Stimulated activated naive CD4-positive, alpha-beta T cell (primary cell): ENCODE results near the gene TTC21A.
"Not testable (repeated sequence)": the region's sequence is repeated elsewhere in the genome, so short reads cannot be mapped to it uniquely, and the experiment has no call there.

Experiments
- DNase-seq, 6 experiments: peaks; one replicate each; lab custom pipeline; 2025; lab: John Stamatoyannopoulos, UW

The TTC21A gene

DNA sequence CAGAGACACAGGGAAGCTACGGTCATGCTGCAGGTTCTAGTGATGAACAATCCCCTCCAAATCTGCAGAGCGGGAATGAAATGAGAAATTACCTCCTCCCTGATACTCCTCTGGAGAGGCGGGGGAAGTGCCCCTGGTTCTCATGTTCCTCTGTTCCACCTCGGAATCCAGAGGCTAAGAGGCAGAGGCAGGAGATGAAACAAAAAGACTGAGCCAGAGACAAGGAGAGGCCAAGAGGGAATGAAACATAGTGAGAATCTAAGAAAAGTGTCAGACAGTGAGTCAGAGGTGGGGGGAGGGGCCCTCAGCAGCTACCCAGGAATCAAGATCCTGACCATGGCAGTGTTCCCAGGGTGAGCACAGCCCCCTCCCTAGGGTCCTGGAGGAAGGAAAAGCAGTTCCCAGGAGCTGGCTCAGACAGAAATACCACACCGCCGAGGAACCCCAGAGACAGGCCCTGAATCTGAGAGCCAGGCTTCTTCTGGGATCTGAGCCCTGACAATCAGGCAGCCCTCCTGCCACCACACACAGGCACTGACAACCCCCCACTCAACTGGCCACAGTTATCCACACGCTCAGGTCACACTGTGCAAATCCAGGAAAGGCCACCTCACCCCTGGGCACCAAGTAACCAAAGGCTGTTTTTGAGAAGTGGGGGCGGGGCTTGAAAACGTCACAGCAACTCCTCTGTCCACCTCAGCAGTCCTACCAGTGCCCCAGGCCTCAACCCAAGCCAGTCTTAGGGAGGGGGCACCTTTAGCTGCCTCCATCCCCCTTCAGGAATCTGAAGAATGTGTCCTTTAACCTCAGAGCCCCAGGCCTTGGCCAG, 43.5 kb downstream of the TTC21A start:
- peak in 3 of 6 experiments; percentile 29 to 60 (median 55) for DNase-seq

DNA sequence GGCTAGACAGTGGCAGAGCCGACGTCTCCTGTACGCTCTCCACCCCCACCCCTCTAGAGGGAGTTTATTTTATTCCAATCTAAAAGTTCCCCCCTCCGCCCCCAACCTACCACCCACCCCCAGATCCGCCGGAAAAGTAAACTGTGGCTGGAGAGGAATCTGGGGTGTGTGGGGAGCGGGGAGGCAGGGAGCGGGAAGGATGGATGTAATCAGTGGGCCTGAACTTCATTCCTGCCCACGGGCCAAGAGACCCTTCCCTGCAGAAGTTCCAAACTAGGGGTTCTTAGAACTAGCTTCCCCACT, 46.4 kb downstream of the TTC21A start:
- DNase-seq, result no peak

GRCh38 chr3:39154280-39155021, 47.0 kb downstream of the TTC21A start:
- no peak for DNase-seq

DNA sequence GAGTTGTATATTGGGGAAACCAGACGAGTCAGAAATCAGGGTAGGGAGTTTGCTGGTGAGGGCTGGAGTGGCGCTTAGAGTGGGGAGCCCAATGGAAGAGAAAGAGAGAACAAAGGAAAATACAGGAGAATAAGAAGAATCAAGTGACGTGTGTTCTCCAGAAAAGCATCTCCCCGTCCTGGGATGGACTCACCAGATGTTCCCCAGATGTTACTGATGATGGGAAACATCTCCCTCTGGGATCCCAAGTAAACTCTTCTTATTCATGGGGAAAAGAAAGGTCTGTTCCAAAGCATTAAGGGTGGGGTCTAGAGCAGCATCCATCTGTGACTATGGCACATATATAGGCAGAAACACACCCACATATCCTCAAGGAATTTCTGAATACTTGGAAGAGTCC, 48.9 kb downstream of the TTC21A start:
- no peak for DNase-seq

DNA sequence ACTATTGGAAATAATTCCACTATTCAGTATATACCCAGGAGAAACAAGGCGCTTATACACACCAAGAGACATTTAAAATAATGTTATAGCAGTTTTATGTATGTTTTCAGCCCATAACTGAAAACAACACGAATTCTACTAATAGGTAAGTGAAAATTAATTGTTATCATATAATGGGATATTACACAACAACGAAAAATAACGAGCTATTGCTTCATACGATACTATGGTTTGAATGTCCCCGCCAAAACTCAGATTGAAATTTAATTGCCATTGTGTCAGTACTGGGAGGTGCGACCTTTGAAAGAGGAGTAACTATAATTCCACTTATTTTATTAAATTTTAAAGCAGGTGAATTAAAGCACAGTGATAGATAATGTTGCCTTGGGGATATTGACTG, 49.9 kb downstream of the TTC21A start:
- DNase-seq, result no peak

GRCh38 chr3:39158148-39158715, 50.8 kb downstream of the TTC21A start:
- DNase-seq, result no peak

DNA sequence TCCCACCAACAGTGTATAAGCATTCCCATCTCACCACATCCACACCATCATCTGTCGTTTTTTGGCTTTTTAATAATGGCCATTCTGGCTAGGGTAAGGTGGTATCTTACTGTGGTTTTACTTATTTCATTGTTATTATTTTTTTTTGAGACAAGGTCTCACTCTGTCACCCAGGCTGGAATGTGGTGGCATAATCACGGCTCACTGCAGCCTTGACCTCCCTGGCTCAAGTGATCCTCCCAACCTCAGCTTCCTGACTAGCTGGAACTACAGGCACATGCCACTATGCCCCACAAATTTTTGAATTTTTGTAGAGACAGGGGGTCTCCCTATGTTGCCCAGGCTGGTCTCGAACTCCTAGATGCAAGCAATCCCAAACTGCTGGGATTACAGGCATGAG, 56.9 kb downstream of the TTC21A start:
- DNase-seq, result no peak

GRCh38 chr3:39165518-39165917, 58.0 kb downstream of the TTC21A start:
- DNase-seq, result no peak

DNA sequence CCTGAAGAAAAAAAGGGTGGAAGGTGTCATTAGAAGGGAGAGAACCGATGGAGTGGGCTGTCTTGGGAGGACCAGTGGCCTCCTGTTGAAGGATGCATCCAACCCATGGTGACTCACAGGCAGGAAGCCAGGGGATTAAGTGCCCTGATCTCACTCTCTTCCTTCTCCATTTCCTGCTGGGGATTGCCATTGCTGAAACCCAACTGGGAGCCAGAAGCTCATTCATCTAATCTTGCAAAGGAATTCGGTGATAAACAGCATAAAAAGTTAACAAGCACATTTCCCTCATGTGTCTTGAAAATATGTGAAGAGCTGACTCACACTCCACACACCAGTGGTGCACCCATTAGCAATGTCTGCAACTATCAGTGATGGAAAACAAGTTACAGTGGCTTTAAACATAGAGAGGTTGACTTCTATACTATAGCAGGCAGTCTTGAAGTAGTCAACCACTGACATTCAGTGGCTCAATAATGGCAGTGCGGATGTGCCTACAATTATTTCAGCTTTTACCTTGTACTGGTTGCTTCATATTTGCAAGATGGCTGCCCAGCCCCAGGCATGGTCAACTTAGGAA, 58.7 kb downstream of the TTC21A start:
- no peak for DNase-seq

GRCh38 chr3:39166932-39167532, 59.6 kb downstream of the TTC21A start:
- DNase-seq, result no peak

GRCh38 chr3:39168156-39168780, 60.8 kb downstream of the TTC21A start:
- no peak for DNase-seq

DNA sequence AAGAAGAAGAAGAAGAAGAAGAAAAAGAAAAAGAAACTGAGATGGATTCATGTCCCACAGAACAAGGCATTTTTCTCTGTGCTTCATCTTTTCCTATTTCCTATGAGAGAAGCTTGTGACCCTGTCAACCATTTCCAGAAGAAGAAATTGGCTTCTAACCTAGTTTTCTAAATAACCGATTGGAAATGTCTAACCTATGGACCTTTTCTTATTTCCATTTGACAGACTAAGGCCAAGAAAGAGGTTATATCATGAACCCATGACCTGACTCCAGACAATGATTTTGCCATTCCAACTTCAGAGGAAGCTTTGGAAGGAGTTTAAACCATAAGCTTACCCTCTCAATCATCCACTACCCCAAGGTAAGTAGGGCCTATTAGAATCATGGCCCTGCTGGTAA, 62.2 kb downstream of the TTC21A start:
- no peak for DNase-seq

GRCh38 chr3:39170461-39170860, 63.0 kb downstream of the TTC21A start:
- DNase-seq, result no peak

DNA sequence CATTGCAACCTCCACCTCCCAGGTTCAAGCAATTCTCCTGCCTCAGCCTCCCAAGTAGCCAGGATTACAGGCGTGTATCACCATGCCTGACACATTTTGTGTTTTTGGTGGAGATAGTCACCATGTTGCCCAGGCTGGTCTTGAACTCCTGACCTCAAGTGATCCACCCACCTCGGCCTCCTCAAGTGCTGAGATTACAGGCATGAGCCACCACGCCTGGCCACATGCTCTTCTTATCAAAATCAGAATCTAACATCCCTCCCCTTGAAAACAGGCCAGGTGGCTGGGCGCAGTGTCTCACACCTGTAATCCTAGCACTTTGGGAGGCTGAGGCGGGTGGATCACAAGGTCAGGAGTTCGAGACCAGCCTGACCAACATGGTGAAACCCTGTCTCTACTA, 63.4 kb downstream of the TTC21A start:
- DNase-seq, result not testable (repeated sequence)

DNA sequence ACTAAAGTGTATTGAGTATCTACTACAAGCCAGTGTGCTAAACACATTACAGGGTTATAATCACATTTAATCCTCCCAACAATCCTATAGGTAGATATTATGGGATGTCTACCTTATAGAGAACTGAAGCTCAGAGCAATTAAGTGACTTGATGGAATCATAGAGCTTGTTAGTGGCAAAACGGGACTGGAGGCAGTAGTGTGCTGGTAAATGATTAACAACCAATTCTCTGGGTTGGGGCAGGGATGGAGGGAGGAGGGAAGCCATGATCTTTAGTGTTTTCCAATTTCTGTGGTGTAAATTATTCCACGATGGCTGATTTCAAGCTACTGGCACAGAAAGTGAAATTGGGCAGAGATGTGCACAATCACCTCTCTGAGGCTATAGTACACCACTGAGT, 64.4 kb downstream of the TTC21A start:
- DNase-seq, result no peak

- no peak for DNase-seq
Observed at GRCh38 chr3:39173318-39174125, 66.0 kb downstream of the TTC21A start.

GRCh38 chr3:39176025-39176714, 68.7 kb downstream of the TTC21A start:
- DNase-seq, result no peak

DNA sequence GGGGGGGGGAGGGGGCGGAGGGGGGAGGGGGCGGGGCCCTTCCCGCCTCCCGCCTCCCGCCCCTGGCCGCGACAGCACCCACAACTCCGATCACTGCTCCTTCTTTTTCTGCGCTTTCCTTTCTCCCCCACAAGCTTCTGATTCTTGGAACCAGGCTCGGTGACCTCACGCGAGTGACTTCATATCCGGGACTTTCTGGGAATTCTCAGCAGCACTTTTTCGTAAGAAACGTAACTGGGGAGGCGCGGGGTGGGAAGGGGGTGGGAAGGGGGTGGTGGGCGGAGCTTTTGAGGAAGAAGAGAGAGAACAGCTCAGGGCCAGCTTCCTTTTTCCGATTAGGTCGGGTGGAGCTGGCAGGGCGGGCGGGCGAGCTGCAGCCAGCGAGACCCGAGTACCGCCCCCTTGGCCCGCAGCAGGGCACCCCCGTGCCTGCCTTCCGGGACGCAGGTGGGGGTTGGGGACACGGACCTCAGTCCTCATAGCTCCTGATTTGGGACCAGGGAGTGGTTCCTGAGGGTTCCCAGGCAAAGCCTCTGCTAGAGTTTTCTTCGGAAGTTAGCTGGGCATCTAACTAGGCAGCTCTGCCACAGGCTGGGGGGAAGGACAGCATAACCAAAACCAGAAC, 70.3 kb downstream of the TTC21A start:
- DNase-seq, result peak; percentile 25 to 75 (median 48)

DNA sequence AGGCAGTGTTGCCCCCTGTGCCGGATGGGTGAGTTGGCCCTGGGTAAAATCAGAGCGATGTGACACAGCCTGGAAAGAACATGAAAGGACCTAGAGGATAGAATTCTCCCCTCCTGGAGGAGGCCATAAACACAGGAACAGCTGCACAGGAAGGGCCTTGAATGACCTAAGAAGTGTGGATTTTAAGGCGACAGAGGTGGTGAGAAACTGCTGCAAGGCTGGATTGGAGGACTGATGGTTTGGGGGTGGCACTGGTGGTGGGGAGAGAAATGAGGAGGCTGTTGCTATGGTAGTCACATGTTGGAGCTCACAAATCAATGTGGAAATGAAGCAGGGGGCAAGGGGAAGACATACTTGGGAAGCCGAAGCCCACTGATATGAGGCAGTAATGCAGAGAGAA, 71.1 kb downstream of the TTC21A start:
- DNase-seq, result no peak

DNA sequence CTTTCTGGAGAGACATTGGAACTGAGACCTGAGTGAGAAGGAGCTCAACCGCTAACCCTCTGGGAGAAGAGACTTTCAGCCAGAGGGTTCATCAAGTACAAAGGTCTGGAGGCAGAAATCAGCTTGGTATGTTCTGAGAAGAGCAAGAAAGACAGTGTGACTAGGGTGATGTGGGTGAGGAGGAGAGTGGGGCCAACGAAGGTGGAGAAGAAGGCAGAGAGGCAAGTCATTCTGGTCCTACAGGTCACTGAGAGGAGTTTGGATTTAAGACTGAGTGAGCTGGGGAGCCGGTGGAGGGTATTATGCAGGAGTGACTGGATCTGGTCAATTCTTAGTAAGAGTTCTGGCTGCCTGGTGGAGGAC, 72.7 kb downstream of the TTC21A start:
- no peak for DNase-seq
